HAP-1 (cell line): ENCODE results near the gene CD300LG.

ENCODE experiments used
- DNase-seq, 2 experiments: peaks; one replicate each; pipeline ENCODE4 v3.0.0-alpha.2; 2016 to 2020; ENCODE audit warnings: low spot score in 2 of 2
- H3K27me3 ChIP-seq: fragments of 250-450 bp; sonication (Bioruptor Pico); 2 replicates; pipeline ENCODE4 v1.5.1; 2020; ENCODE audit warnings: low read depth, mild to moderate bottlenecking, moderate library complexity
- H3K36me3 ChIP-seq: fragments of 250-450 bp; sonication (Bioruptor Pico); replicated peaks from 2 replicates; pipeline ENCODE4 v1.5.1; 2020; ENCODE audit warnings: mild to moderate bottlenecking
- H3K4me1 ChIP-seq: fragments of 250-450 bp; sonication (Bioruptor Pico); 2 replicates; pipeline ENCODE4 v1.5.1; 2020; ENCODE audit warnings: mild to moderate bottlenecking
- H3K4me3 ChIP-seq: fragments of 250-450 bp; sonication (Bioruptor Pico); 2 replicates; pipeline ENCODE4 v1.5.1; 2020; ENCODE audit warnings: mild to moderate bottlenecking, moderate library complexity
- H3K9me3 ChIP-seq: fragments of 250-450 bp; sonication (Bioruptor Pico); 2 replicates; pipeline ENCODE4 v1.5.1; 2020; ENCODE audit warnings: mild to moderate bottlenecking, moderate library complexity
- in situ Hi-C: fragments of 300-500 bp; cut with MboI; formaldehyde crosslinking; loops from 3 replicates; pipeline ENCODE4 v1.14.3; 2020; ENCODE audit warnings: low sequenced_read_pairs, inconsistent platforms, mixed read lengths

The CD300LG gene

DNA sequence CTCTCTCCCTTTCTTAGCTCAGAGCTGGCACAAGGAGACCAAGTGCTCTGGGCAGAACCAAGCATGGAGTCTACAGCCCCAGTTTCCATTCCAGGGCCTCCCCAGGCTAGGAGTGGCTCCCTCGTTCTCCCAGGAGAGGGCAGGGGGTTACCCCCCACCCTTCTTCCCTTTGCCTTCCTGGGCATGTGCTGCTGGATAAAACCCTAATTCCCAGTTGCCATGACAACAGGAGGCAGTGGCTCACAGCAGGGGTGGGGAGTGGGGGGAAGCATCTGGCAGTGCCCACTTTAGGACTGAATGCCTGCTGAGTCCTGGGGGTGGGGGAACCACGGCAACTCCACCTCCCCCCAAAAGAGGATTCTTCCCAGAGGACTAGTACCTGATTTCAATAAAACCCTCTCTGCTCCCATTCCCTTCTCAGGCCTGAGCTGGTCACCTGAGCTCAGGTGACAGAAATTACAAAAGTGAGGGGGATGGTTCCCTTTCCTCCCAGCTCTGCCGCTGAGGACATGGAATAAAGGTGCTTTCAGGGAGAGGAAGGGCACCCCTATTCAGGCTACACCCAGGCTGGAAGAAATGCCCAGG, 58.5 kb downstream of the CD300LG start:
- Histone ChIP-seq H3K4me1 (peaks cover 21% of the 10 kb centered on the region), H3K9me3 (no peaks in the 10 kb centered on the region), H3K4me3 (no peak overlapping the region), H3K36me3 (no peaks in the 10 kb centered on the region), H3K27me3 (no peaks in the 10 kb centered on the region)
- in situ Hi-C loops, result no loop called here
- DNase-seq, result no peak

DNA sequence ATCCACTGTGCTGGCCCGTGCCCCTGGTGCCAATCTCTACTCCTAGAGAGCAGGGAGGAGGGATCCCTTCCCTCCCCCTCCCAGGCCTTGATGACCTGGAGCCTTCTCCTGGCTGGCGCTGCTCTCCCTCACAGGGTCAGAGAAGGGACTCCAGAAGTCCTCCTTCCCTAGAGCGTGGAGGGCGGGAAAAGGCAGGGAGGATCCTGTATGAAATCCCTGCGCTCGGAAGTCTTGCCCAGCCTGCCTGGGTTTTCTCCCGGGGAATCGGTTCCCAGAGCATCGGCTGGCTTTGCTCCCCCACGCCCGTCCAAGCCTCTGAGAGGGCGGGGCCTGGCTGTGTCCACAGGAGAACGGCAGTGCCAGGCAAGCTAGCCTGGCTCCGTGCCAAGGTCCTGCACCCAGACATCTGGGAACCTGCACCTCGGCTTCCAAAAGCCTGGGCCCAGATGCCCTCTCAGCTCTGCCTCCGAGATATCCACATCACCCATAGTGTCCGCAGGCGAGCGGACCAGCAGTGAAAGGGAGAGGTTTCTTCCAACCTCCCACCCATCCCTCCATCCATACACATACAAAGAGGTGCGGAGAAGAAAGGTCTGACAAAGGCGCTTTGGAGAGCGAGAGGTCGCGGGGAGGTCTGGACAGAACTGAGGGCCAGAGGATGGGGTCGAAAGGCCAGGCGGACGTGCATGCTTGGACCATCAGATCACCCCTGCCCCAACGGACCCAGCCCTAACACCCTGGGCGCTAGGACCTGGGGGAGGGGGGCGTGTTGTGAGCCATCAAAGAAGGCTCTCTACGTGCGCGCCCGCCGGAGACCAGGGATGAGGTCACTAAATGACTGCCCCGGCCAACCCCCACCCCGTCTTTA, 59.2 kb downstream of the CD300LG start:
- in situ Hi-C loops, result no loop called here
- peak; percentile 38 to 83 for DNase-seq

DNA sequence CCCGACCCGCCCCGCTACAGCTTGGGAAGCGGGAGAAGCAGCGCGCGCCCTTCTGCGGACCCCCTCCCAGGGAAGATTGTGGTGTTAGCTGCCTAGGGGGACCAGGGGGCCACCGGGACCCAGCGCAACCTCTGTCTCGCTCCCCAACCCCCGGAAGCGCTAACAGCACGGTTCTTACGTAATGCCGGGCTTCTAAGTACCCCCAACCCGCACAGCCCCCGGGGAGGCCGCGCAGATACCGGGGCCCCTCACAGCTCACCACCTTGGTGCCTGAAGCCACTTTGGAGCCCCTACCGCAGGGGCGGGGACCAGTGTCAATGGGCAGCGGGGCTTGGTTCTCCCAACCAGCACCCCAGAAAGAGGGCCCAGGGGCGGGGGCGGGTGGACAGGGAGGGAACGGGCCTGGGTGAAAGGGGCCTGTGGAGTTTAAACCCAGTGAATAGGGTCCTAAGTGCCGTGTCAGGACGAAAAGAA, 60.0 kb downstream of the CD300LG start:
- Histone ChIP-seq H3K9me3 (no peaks in the 10 kb centered on the region), H3K4me3 (peak overlapping the region; percentile 42), H3K4me1 (peaks cover 15% of the 10 kb centered on the region), H3K27me3 (no peaks in the 10 kb centered on the region), H3K36me3 (no peaks in the 10 kb centered on the region)
- in situ Hi-C loops, result no loop called here
- no peak for DNase-seq

More for the DNA sequence above, 59.2 kb downstream of the CD300LG start:
- no peaks in the 10 kb centered on the region for H3K27me3 ChIP-seq
- H3K4me3 ChIP-seq, result peak overlapping the region; percentile 42
- no peaks in the 10 kb centered on the region for H3K36me3 ChIP-seq
- H3K9me3 ChIP-seq, result no peaks in the 10 kb centered on the region
- H3K4me1 ChIP-seq, result peaks cover 15% of the 10 kb centered on the region

DNA sequence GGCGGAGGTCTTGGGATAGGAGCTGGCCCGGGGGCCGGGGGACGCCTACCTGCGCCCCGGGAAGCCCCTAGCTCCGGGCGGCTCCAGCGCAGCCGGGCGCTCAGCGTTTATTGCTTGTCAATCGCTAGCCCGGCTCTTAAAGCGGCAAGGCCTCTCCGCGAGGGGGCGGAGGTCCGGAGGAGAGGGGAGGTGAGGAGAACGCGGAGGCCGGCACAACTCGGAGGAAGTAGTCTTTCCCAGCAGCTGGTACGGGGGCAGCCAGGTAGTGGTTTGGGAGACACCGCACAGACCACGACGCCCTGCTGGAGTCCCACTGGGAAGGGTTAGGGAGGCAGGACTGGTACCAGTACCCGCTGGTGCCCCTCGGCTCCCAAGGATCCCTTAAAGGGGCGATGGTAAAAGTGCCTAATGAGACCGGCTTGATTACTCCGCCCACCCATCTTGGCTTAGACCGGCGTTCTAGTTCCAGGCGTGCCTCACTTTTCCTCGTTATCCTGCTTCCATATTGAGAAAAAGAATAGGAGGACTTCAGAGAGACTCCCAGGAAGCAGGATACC, 60.5 kb downstream of the CD300LG start, which contains the start of gene MPP2:
Gene MPP2 (minus strand): TSS at position 112 of the 557 bp plus-strand sequence. CDS start 3,076 bp downstream, outside the sequence.
- in situ Hi-C loops, result no loop called here
- H3K4me3 ChIP-seq, result peak within 1 kb of the TSS; percentile 42
- no peaks in the 10 kb centered on the region for H3K9me3 ChIP-seq
- no peaks in the 10 kb centered on the region for H3K36me3 ChIP-seq
- DNase-seq, result peak; percentile 74 to 88
- no peaks in the 10 kb centered on the region for H3K27me3 ChIP-seq
- H3K4me1 ChIP-seq, result peaks cover 15% of the 10 kb centered on the region

DNA sequence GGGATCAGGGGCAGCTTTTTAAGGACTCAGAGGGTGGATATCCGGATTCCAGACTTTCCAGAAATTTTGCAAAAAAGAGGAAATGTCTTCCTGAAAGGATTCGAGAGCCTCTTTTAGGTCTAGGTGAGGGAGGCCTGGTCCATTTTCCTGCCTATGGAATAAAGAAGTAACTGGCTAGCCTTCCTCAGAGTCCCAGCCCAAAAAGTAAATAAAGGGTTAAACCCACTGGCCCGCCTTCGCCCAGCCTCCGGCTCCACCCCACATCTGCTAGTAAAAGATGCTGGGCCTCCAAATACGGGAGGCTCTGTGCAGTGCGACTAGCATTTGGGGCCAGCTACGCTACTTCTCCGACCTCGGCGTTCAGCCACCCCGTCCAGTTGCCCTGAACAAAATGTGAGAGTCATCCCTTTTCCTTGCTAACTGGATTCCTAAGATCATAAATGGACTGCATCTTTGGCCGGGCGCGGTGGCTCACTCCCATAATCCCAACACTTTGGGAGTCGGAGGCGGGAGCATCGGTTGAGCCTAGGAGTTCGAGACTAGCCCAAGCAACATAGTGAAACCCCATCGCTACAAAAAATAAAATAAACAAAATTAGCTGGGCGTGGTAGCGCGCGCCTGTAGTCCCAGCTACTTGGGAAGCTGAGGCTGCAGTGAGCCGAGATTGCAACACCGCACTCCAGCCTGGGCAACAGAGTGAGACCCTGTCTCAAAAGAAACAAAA, 61.2 kb downstream of the CD300LG start:
- Histone ChIP-seq H3K4me1 (peaks cover 15% of the 10 kb centered on the region), H3K4me3 (peak overlapping the region; percentile 42), H3K9me3 (no peaks in the 10 kb centered on the region), H3K27me3 (no peaks in the 10 kb centered on the region), H3K36me3 (no peaks in the 10 kb centered on the region)
- peak; percentile 83 to 86 for DNase-seq
- in situ Hi-C loops, result no loop called here

DNA sequence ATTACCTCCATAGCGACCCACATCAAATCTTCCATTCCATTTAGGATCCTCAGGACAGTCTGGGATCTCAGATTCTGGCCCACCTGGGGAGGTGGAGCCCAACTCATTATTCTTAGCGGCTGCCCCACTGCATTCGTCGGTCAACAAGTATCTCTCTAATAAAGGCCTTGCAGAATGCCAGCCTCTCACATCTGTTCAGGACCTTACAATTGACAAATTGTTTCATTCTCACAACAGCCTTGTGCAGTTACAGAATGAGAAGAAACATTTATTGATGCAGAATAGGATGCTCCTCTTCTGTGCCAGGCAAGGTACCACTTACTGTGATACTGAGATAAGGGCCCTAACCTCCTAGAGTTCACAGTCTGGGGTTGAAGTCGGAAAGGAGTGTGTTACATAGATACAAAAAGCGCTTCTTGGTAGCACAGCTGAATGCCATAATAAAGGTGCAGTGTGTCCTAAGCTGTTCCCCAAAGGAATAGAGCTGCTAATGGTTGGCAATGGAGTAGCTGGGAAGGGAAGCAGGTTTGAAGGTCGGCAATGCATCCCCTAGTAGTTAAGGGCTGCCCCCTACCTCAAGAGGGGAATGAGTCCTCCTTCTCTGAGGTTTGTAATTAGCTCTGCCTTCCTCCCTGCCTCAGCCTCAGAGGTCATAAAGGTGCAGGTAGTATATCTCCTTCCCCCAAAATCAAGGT, 62.7 kb downstream of the CD300LG start:
- no peak for DNase-seq
- Histone ChIP-seq H3K27me3 (no peaks in the 10 kb centered on the region; the same call in 1 of the 2 replicates), H3K4me1 (peaks cover 15% of the 10 kb centered on the region), H3K4me3 (no peak overlapping the region), H3K36me3 (no peaks in the 10 kb centered on the region), H3K9me3 (no peaks in the 10 kb centered on the region)
- in situ Hi-C loops, result no loop called here

DNA sequence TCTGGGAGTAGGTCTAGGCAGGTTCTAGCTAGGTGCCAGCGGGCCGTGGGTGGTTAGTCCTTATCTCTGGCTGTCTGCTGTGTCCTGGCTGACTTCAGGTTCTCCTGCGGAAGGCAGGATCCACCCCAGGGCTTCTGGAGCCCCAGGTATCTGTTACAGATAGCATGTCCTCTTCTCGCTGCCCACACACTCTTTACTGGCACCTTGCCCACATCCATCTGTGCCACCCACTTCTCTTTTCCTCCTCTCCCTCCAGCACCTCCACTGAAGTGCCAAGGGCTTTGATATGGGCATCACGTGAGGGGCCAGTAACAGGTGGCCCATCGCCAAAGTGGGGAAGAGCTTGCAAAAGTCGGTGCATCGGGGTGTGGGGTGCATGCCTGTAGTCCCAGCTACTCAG, 64.9 kb downstream of the CD300LG start:
- no peaks in the 10 kb centered on the region; the same call in 1 of the 2 replicates for H3K27me3 ChIP-seq
- no peaks in the 10 kb centered on the region for H3K36me3 ChIP-seq
- peaks cover 8% of the 10 kb centered on the region for H3K4me1 ChIP-seq
- in situ Hi-C loops, result no loop called here
- no peaks in the 10 kb centered on the region for H3K9me3 ChIP-seq
- no peak for DNase-seq
- no peak overlapping the region for H3K4me3 ChIP-seq

DNA sequence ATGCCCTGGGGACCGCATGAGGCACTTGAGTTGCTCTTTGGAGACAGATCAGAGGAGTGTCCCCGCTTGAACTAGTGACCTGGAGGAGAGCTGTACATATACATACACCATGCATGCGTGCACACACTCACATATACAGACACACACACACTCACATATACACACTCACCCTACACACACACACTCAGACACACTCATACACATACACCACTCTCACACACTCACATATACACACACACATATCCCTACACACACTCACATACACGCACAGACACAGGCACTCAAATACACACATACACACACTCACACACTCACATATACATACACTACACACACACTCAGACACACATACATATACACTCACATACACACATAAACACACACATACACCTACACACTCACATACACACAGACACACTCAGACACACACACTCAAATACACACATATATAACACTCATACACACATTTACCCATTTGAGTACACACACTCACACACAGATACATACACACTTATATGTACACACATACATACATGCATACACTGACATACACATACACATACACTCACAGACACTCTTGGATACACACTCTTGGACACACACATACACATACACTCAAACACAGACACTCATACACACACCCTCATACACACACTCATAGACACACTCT, 65.8 kb downstream of the CD300LG start:
- H3K36me3 ChIP-seq, result no peaks in the 10 kb centered on the region
- peaks cover 7% of the 10 kb centered on the region for H3K4me1 ChIP-seq

More for the DNA sequence above, 65.8 kb downstream of the CD300LG start:
- Histone ChIP-seq H3K9me3 (no peaks in the 10 kb centered on the region), H3K27me3 (no peaks in the 10 kb centered on the region; the same call in 1 of the 2 replicates), H3K4me3 (no peak overlapping the region)
- DNase-seq, result no peak
- in situ Hi-C loops, result no loop called here
